Activated CD8-positive, alpha-beta memory T cell treated with anti-CD3 and anti-CD28 coated beads for 4 hours (primary cell): ENCODE results near the gene CIT.
"Not testable (repeated sequence)": the region's sequence is repeated elsewhere in the genome, so short reads cannot be mapped to it uniquely, and the experiment has no call there.

ENCODE experiments used
- DNase-seq, 2 donors: peaks; one replicate each; pipeline ENCODE4 v3.0.0-alpha.2; 2020; ENCODE audit warnings: low read depth in 2 of 2

Gene CIT

DNA sequence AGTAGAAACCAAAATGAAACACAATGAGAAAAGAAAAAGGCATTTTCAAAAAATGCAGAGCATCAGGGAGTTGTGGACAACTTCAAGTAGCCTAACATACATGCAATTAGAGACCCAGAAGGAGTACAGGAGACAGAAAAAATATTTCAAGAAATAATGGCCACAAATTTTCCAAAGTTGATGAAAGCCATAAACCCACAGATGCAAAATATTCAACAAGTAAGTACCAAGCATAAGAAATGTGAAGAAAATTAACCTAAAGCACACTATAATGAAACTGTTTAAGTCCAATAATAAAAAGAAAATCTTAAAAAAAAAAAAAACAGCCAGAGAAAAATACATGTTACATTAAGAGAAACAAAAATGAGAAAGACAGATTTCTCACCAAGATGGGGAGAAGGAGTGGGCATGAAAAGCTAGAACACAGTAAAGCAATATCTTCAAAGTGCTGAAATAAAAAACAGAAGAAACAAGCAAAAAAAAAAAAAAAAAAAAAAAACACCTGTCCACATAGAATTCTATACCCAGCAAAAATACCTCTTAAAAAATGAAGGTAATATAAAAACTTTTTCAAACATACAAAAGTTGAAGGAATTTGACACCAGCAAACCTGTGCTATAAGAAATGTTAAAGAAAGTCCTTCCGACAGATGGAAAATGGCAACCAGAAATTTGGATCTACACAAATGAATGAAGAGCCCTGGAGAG is 132.1 kb downstream of the CIT start:
- DNase-seq: no peak

- DNase-seq: no peak
Measured at GRCh38 chr12:119742700-119743099, 134.4 kb downstream of the CIT start.

DNA sequence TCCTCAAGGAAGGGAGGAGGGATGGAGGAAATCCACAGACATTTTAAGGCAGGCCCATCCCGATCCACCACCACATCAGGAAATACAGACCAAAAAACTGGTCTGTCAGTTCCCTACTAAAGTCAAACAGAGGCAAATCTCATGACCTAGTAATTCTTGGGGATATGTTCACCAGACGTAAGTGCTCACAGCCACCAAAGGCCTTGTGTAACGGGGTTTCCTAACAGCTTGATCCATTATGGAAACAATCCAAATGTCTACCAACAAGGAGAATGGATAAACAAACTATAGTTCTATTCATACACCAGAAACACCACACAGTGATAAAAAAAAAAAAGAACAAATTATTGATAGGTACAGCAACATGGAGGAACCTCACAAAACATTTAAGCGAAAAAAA is 136.3 kb downstream of the CIT start:
- no peak for DNase-seq

GRCh38 chr12:119735079-119735478 is 142.0 kb downstream of the CIT start:
- DNase-seq: no peak

DNA sequence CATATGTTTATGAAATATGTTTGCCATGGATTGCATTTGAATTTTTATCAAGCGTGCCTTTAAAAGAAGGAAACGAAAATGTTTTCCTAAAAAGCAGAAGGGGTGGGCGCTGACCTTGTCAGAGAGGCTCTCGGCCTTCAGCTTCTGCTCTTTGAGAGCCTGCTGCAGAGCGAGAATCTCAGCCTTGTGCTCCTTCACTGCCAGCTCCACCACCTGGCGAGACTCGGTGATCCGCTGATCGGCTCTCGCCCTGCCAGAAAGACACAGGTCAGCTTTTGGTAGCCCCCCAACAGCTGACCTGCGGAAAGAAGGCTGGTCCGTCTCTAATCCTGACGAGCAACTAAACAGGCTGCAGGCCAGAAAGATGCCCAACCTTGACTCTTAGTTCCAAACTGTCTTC is 146.7 kb downstream of the CIT start:
- DNase-seq: no peak

- DNase-seq: no peak
Measured at GRCh38 chr12:119729871-119730270, 147.2 kb downstream of the CIT start.

DNA sequence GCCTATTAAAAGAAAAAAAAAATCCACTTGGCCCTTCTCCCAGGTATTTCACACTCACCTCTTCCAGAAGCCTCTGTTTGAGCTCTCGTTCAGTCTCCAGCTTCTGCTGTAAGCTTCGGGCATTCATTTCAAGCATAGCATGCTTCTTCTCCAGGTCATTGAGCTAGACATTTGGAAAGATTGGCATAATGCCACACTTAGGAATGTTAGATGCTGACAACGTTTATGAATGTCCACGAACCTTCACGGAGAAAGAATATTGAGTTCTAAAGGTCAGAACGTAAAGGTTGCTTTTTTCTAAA is 148.7 kb downstream of the CIT start:
- no peak for DNase-seq

GRCh38 chr12:119727600-119728443 is 149.3 kb downstream of the CIT start:
- DNase-seq: no peak

DNA sequence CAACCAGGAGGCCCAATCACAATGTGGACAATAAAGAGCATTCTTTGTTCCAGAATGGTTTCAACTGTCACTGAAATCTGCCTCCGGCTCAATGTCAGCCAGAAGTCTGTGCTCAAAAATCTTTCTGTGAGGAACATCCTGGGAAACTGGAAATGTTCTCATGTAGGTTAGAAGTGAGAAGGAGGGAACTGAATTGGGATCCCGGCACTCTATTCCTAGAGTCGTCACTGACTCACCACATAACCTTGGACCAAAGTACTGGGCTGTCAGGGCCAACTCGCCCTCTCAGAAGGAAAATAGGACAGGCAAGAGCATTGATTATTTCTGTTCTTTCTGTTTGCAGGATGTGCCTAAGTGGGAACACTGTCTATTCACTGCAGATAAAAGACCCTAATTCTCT is 151.6 kb downstream of the CIT start:
- no peak for DNase-seq

GRCh38 chr12:119721306-119721705 is 155.8 kb downstream of the CIT start:
- DNase-seq: no peak

- DNase-seq: no peak
Measured at GRCh38 chr12:119720349-119720748, 156.8 kb downstream of the CIT start.

DNA sequence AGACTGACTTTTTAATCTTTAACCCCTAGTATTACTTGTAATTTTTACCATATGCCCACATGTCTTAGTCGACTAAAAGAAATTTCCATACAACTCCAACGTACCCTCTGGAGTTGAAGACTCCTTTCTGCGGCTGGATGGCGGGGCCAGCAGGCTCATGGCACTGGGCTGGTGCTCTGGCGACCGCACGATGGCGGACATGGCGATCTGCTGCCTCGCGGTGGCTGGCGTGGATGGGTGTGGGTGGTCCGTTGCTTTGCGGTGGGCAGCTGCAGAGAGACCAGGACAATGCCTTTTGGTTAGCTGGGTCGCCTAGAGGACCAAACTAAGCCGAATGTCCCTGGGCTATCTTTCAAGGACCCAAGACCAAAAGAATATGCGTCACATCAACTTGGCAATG is 159.0 kb downstream of the CIT start:
- no peak for DNase-seq

- no peak for DNase-seq
Measured at GRCh38 chr12:119715268-119715620, 161.9 kb downstream of the CIT start.

DNA sequence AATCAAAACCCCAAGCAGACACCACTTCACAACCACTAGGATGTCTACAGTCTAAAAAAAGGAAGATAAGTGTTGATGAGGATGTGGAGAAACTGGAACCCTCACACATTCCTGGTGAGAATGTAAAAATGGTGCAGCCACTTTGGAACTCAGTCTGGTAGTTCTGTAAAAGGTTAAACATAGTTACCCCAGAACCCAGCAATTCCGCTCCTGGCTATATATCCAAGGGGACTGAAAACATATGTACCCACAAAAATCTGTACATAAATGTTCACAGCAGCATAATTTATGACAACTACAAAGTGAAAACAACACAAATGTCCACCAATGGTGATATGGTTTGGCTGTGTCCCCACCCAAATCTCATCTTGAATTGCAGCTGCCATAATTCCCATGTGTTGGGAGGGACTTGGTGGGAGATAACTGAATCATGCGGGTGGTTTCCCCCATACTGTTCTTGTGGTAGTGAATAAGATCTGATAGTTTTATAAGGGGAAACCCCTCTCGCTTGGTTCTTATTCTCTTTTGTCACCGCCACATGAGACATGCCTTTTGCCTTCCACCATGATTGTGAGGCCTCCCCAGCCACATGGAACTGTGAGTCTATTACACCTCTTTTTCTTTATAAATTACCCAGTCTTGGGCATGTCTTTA is 162.4 kb downstream of the CIT start:
- DNase-seq: no peak

- no peak for DNase-seq
Measured at GRCh38 chr12:119713551-119714031, 163.5 kb downstream of the CIT start.

DNA sequence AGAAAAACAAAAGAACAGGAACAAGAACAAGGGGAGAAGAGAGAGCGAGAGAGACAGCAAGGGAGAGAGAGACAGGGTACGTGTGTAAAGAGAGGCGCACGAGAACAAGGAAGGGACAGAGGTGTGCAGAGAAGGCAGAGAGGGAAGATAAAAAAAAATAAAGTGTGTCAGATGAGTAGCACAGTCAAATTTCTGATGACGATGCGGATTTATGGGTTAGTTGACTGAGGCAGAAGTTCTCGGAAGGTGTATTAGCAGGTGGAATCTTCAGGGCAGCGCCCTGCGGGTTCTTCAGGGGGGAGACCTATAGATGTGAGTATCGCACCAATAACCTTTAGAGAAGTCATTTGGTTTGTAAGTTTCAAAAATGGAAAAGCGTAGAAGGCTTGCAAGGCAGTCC is 164.4 kb downstream of the CIT start:
- no peak for DNase-seq

- DNase-seq: no peak
Measured at GRCh38 chr12:119711693-119712092, 165.4 kb downstream of the CIT start.

GRCh38 chr12:119710965-119711551 is 166.1 kb downstream of the CIT start:
- no peak for DNase-seq

GRCh38 chr12:119710374-119710964 is 166.7 kb downstream of the CIT start:
- DNase-seq: no peak

GRCh38 chr12:119706427-119706826 is 170.7 kb downstream of the CIT start:
- DNase-seq: not testable (repeated sequence)

DNA sequence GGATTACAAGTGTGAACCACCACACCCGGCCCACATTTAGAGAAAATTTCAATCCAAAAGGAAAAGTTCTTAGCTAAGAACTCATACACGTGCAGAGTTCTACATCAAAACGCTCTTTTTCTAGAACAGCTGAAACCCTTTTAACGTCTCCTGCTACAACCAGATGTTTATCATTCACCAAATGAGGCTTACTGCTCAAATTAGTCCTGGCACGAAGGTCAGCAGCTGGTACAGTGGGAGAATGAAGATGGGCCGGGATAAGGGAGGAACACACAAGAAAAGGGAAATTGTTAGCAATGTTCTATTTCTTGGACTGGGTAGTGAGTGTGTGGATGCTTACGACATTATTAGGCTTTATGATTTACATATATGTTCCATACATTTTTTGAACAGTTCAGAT is 171.9 kb downstream of the CIT start:
- DNase-seq: no peak

DNA sequence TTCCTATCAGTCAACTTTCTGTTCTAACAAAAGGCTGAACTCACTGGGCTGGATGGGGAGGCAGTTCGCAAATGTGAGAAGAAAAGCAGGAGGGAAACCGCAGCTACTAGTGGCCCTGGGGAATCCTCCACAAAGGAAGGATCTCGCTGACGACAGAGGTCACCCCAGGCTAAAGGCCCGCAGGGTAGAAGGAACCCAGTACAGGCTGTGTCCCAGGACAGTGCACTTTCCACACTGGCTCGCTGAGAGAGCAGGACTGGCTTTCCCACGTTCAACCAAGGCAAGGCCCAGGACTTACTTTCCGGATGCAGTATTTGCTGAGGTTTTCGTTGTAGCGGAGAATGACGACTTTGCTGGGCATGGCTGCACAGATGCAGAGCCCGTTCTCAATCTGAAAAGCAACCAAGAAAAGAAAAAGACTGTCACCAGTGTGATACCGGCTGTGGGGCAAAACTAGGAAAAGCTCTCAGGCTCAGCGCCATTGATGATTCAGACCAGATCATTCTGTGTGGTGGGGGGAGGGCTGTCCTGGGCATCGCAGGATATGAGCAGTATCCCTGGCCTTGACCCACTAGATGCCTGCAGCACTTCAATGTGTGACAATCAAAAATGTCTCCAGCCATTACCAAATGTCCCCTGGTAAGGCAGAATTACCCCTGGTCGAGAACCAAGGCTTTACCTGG is 172.9 kb downstream of the CIT start:
- DNase-seq: no peak
